COR-L47 (cell line): ENCODE measurements around the gene NDRG2.
"Not testable (repeated sequence)": the region's sequence is repeated elsewhere in the genome, so short reads cannot be mapped to it uniquely, and the experiment has no call there.

ENCODE experiments used
- DNase-seq: peaks from one replicate; lab custom pipeline; 2025; lab: John Stamatoyannopoulos, UW

Gene NDRG2

DNA sequence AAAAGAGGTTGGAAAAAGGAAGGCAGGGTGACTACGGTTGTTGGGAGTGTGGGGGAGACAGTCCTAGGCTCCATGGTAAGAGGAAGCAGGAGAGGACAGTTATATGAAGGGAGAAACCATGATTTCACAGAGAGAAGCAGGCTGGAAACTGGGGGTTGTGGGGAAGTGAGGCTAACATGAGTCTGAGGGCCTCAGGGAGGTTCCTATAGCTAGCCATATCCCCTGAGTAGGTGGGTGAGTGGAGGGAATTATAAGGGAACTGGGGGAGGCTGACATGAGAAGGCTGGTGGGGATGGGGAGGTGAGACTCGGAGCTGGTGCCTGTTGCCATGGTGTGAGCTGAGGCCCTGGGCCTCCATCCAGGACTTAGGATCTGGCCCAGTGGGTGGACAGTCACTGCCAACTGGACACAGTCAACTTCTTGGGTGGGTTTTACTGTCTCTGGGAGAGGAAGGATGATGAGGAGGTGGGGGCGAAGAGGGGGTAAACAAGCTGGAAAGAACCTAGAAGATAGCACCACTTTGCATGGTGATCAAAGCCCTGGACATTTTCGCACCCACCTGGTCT is 8.4 kb upstream of the NDRG2 start:
- no peak for DNase-seq

DNA sequence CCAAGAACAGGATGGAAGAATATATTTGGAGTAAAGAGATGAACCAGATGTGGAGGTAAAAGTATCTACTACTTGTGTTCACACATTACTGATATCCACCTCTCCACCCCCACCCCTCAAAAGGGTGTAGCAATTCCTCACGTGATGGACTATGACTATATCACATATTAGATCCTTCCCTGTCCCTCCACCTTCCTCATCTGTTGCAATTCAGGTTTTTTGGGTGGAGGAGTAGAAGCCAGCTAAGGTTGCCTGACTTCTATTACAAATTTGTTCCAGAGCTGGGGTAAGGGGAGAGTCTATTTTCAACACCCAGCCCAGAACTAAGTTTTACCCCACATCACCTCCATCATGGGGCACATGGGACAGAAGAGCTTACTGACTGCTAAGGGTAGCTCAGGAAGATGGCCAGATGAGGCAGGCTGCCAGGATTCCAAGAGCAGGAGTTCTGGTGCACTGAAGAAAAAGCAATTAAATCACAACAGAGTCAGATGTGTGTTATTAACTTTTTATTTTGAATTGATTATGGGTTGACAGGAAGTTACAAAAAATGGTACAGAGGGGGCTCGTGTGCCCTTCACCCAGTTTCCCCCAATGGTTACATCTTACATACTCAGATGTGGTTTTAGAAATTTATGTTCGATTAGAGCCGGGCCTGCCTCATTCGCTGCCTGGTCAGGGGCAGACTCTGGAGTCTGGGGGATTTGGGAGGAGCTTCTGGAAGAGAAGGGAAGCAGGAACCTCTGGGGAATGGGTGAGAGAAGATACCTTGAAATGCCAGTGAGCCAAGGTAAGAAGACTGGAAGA is 7.7 kb upstream of the NDRG2 start:
- no peak for DNase-seq

DNA sequence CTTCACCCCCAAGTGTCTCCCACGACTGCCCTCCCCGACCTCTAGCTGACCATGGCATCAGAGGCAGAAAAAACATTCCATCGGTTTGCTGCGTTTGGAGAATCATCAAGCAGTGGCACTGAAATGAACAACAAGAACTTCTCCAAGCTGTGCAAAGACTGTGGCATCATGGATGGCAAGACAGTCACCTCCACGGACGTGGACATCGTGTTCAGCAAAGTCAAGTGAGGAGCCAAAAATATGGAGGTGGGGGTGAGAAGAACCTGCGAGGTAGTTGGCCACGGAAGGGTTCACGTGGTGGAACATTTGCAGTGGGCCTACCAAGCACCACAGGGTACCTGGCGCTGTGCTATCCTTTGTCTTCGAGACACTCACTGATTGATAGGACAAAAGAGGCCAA is 5.7 kb upstream of the NDRG2 start:
- DNase-seq: no peak

DNA sequence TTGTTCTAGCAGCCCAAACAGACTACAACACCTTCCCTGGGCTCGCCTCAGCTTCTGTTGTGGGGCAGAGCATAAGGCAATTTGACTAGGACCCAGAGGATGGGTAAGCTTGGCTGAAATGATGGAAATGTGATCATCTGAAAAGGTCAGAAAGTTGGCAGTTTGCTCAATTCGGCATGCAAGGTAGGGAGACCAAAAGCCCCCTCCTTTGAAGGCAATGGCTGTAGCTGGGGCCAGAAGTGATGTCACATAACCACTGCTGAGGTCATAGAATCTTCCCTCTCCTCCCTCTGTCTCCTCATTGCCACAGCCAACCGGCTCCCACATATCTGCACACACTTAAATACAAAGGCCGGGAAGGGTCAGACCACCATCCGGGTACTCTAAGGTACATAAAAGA is 5.1 kb upstream of the NDRG2 start, which contains the start of gene TPPP2:
Gene TPPP2 (plus strand): TSS at position 301 of the 400 bp plus-strand sequence. CDS start 365 bp downstream, outside the sequence.
- no peak for DNase-seq

DNA sequence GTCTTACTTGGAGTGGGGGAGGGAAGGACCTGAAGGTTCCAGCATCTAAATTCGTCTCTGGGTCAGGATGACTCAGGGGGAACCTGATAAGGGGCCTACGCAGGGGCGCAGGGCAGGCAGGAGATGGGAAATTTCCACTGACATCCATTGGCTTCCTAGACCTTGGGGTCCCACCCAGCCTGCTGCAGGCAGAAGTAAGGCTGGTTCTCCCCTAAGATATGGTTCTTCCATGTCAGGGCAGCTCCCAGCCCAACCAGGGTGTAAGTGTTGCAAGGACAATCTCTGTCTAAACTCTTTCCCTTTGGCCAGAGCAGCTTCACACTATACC is 2.1 kb upstream of the NDRG2 start:
- no peak for DNase-seq

DNA sequence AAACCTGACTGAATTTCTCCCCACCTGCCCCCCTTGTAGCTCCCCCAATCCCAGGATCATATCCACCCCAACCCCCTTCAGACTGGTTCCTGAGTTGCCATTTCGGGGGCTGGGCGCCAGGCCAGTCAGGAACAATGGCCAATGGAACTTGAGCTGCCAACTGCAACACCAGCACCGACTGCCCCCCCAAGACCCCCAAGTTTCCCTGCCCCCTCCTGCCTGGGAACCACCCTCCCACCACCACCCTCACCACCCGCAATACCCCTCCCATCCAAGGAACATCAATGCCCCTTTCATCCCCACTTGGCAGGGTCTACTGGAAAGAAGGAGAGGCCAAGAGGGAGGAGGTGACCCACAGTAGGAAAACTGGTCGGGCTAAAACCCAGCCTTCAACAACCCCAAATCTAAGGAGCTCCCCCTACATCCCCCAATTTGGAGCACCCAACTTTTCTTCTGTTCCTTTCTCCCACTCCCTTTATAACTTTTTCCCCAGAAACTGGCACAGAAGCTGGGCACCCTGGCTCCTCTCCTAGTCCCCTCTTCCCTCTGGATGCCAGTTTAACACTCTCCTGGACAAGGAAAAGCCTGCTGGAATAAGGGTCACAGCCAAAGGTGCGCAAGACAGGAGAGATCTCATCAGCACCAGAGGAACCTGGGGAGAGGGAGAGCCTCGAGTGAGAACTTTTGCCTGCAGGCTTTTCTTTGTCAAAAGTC is 1.6 kb upstream of the NDRG2 start:
- DNase-seq: no peak

DNA sequence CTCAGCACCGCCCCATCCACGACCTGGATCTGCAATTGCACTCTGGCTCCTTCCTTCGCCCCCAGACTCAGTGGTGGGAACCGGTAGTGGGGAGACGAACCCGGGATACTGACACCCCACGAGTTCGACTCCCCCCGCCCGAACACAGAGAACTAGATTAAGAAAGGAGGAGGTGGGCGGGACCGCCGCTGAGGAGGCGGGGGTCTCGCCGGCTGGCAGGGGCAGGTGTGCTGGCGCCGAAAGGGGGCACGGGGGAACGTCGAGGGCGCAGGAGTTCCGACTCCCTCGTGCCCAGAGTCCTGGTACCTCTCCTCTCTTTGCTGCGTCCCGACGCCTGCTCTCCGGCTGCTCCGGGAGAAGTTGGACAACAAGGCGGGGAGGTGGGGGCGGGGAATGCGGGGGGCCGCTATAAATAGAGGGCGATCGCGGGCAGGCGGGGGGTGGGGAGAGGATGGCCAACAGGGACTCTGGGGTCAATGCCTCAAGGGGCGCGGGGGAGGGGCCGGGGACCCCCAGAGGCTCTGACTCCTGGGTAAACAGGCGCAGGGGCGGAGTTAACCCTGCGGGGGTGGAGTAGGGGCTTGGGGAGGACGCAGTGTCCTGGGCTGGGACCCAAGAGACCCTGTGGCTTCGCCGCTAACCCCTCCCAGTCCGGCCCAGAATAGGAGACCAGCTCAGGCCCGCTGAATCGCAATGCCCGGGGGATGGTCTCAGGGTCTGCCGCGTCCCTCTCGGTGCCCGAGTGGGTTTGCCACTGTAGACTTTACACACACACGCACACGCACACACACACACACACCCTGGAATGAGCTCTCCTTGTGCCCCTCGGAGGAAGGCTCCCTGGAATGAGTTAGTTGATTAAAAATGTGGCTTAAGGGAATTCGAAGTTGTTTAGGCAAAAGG is 761 bp upstream of the NDRG2 start:
- DNase-seq: no peak

DNA sequence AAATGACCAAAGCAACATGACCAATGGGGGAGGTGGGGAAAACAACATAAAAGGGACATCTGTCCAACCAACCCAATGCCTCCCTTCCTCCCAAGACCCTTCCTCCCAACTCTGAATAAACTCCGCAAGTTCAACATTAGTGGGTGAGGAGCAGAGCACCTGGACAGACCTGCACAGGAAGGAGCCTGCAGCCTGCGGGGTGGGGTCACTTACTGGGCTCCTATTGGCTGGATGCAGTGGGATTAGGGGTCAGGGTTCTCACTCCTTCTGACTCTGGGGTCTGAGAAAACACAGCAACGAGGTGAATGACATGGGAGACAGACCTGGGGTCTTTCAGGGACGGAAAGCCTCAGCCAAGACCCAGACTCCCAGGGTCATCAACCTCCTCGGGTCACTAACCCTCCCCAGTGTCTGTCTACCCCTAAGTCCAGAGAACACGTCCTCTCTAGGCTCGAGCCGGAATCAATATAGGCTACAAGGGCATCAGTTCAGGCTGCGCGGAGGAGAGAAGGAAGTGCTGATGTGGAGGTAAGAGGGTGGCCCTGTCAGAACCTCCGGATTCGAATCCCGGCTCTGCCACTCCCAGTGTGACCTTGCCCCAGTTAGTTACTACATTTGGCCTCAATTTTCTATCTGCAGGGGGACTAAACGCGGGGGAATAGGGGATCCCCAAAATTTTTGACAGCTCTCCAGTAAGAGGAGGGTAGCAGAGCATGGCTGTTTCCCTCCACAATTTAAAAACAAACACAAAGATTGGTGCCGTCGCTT is 860 bp downstream of the NDRG2 start:
- DNase-seq: no peak

DNA sequence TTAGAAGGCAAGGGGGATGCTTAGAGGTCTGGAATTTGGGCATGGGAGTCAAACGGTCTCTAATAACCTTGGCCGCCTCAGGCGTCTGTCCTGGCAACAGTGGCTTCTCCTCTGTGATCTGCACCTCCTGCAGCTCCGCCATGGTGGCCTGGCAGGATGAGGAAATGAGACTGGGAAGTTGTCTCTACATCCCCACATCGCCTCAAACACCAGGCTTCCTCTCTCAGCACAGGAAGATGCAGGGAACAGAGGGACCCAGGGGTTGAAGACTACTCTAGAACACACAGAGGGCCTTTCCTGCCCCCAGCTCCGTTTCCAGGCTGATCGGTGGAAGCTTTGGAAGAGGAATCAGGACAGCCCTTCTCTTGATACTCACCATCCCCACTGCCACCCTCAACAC is 1.7 kb downstream of the NDRG2 start:
- DNase-seq: no peak

DNA sequence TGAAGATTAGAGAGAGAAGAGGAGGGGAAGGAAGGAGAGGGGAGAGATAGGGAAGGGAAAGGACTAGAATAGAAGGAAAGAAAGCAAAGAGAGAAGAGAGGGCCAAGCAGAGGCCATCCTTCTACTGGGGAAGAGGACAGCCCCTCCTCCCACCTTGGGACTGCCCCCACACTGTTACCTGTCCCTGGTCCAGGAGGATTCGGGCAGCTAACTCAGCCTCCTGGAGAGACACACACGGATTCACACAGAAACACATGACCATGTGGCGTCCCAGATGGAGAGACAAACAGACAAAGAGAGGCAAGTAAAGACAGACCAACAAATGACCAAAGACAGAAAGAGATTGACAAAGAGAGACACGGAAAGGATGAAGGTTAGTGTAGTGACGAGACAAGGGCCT is 2.2 kb downstream of the NDRG2 start:
- no peak for DNase-seq

DNA sequence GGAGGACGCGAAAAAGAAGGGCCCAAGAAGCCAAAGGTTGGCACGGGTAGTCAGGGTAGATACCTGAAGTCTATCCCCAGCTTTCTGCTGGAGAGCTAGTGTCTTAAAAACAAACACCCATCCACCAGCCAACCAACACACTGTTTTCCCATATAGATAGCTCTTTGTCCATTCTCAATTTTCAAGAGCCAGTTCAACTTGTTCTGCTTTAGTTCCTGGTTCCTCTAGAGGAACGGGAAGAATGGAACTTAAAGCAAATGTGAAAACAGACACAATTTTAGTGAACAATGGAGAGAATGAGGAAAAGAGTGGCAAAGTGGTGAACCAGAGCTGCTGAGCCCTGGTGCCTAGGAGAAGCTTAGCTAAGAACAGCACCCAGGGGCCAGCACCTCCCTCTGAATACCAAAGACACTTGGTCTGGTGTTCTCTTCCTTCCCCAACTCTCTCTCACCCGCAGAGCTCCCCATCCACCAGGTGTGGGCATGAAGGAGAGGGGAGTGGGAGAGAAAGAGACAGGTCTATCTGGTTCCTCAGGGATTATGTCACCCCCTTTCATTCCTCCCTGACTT is 3.8 kb downstream of the NDRG2 start:
- no peak for DNase-seq

DNA sequence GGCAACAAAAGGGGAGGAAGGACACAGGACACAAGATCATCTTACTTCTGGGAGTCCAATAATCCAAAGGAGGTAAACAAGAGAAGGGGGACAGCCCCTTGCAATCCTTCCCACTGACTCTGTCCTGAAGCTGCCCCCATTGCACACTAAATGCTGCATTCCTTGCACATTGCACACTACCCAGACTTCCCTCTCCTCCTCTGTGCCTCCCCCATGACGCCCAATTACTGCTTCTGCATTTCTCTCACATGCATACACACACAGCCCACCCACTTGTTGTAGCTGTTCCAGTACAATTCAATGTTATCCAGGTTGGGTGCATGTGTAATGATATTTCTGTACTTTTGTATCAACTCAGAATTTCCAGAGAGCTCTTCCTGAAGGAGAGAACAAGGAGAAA is 5.5 kb downstream of the NDRG2 start:
- no peak for DNase-seq

DNA sequence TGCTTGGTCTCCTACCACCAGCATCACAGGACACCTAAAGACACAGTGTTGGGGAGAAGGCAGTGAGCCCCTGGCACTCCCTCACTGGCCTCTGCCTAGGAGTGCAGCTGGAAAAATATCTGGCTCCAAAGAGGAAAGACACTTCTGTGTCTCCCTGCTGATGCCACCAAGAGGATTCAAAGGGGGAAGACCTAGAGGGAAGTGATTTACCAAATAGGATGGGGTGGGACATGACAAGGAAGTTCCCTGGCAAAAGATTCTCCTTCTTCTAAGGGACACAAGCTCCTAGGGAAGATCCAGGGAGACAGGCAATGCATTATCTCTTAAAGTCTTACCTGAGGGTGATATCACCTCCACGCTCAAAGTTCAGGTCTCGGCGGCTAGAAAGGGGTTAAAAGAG is 6.1 kb downstream of the NDRG2 start:
- no peak for DNase-seq

DNA sequence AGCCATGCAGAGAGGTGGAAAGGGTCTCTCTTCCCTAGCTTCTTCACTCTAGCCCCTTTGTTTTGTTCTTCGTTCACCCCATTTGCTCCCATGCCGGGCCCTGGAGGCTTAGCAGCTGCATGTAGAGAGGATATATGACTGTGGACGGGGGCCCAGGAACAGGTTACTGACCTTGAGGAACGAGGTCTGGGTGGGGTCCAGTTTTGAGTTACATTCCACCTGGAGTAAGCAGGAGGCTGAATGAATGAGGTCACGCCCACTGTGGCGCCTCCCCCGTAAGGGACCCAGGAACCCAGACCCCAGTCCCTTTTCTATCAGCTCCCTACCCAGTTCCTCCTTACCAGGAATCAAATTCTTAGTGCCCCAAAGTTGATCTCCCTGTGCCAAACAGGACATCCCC is 6.6 kb downstream of the NDRG2 start:
- no peak for DNase-seq

DNA sequence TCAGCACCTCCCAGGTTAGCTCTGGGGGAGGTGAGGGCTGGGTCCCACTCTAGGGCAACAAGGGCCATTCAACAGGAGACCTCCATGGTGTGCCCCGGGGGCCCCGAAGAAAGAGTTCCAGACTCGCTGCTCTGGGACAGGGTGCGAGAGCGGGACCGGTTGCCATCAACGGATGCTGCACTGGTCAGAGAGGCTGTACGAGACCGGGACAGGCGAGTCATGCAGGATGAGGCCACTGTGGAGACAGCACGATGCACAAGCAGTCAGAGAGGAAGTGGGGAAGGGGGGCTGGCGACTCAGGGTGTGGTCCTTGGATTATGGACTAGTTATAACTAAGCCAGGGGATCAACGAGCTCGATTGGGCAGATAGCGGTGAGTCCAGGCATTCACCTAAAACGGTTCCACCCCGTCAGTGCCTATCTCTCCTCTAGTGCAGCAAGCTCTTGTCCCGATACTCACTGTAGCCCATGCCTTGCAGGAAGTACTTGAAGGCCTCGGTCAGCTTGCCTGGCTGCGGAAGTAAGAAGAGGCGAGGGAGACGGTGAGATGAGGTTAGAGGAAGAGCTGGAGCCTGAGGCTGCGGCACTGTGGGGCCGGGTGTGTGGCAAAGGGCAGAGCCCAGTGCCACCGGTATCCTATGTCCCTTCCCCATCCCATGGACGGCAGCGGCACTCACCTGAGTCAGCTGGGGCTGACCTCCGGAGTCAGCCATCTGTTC is 7.2 kb downstream of the NDRG2 start:
- no peak for DNase-seq

DNA sequence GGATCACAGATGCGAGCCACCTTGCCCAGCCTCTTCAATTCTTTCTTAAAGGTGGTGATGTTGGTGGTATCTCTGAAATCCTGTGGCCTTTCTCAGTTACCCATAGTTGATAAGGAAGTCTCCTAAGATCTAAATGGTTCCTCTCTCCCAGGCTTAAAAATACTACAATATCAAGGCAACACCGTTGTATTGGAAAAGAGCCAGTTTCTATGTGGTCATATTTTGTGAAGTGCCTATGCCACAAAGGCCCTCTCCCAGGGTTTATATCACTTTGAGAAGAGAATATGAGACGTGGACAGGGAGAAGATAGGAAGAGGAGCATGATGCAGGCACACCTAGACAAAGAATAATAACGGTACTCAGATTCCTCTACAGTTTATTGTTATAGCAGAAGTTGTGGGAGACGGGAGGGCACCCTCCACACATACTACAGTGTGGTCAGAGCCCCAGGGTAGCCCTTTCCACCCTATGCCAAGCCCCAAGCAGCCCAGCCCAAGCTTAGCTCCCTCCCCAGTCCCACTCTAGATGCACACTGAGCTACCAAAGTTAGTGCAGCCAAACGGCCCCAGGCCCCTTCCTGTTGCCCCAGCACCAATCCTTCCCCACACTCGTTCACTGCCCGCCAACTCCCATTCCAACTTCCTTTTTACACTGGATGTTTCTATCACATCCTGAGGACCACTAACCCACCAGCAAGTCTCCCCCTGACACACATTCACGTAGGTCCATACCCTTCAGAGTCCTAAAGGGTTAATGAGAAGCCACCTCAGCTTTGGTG is 8.3 kb downstream of the NDRG2 start:
- DNase-seq: no peak

DNA sequence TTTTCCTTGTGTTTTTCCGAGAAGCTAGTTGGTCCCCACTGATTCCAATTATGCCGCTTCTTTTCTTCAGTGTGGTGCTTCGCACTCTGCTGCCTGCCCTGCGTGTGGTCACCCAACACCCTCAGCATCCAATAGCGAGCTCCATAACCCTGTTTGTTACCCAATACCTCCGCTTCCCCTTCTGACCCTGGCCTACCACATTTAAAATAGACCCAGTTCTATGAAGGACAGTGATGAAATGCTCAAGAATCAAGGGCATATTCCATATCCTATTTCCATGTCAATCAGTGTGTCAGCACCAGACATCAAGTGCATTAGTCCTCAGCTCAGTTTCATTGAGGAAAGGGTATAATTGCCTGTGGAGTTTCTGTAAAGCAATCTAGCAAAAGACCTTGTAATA is 9.5 kb downstream of the NDRG2 start:
- no peak for DNase-seq

DNA sequence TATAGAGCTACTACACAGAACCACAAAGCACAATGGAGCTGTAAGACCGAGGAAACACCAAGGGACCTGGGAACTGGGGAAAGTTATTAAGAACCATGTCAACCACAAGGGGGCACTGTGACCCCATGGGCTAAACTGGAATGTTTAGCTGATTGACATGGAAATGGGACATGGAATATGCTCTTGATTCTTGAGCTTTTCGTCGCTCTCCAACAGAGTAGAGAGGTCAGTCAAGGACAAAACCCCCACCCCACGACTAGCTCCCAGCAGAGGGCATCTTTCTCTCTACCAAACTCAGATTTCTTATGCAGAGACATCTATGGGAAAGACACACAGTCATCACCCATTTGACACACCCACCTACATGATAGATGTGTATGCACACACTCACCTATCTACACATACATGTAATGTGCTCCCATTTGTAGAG is 10.1 kb downstream of the NDRG2 start:
- peak; percentile 76 for DNase-seq

DNA sequence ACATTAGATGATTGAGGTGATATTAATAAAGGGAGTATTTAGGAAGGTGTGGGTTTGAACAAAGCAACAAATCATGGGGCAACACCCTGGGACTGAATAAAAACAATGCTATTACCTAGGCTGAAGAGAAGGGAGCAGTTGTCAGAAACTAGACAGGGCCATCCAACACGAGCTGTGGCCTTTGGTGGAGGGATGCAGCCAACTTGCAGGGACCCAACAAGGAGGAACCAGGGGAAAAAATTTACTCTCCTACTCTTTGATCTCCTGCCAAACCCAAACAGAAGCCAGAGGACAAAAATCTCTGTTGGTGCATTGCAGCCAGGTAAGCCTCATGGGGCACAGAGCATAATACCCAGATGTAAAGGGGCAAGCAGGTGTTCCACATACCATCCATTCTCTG is 13.7 kb downstream of the NDRG2 start:
- DNase-seq: no peak

DNA sequence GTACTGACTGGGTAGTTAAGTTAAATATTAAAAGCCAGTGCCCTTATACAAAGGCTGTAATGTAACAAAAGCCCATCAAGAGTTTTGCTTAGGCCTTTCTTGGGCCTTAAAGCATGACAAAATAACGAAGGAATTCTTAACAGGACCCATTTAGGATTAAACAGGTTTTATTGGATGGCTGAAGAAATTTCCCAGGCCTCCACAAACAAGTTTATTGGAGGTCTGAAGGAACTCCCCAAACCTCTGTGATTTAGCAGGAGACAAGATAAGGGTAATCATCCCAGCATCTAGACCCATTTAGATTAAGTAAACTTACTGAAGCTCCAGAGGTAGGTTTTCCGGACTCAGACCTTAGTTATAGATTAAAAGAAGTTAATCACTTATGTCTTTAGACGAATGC is 15.1 kb downstream of the NDRG2 start:
- DNase-seq: not testable (repeated sequence)
